Kidney (tissue), 14 donors: ENCODE measurements around the gene DYNC1LI1. TPM values are rescaled to one million over a fixed set of nuclear protein-coding genes. Genes with fewer than 3 reads are reported as not detected.

Experiments
- DNase-seq, 5 donors: peaks; one replicate each; pipeline ENCODE4 v3.0.0-alpha.2; 2013 to 2020
- FAIRE-seq: peaks from 2 replicates; lab custom pipeline; 2012; peaks lifted over from hg19 to GRCh38; lab: Jason Lieb, UNC
- H3K27ac ChIP-seq, 2 donors: one replicate each; pipeline ENCODE4 v1.7.0; 2013; ENCODE audit warnings: low read depth in 2 of 2, low read length in 2 of 2, inconsistent platforms in 1 of 2
- H3K27me3 ChIP-seq: one replicate; pipeline ENCODE4 v1.7.1; 2013; ENCODE audit warnings: low read length, inconsistent platforms; ENCODE audit not compliant: control insufficient read depth, insufficient read depth
- H3K36me3 ChIP-seq, 3 donors: one replicate each; pipeline versions ENCODE4 v1.7.0 to v1.7.1; 2013; ENCODE audit warnings: low read length in 3 of 3, control low read depth in 1 of 3, inconsistent platforms in 1 of 3; ENCODE audit not compliant: insufficient read depth in 3 of 3, control insufficient read depth in 2 of 3
- H3K4me1 ChIP-seq, 3 donors: one replicate each; pipeline versions ENCODE4 v1.7.0 to v1.7.1; 2013; ENCODE audit warnings: low read length in 3 of 3, inconsistent platforms in 1 of 3, low read depth in 1 of 3; ENCODE audit not compliant: control insufficient read depth in 2 of 3, insufficient read depth in 2 of 3
- H3K4me3 ChIP-seq, 3 donors: one replicate each; pipeline versions ENCODE4 v1.7.0 to v1.8.1; 2013; ENCODE audit warnings: low read length in 3 of 3, control low read depth in 1 of 3, inconsistent platforms in 1 of 3
- H3K9ac ChIP-seq, 3 donors: one replicate each; pipeline versions ENCODE4 v1.7.0 to v1.7.1; 2013; ENCODE audit warnings: low read length in 3 of 3, control low read depth in 1 of 3, inconsistent platforms in 1 of 3
- H3K9me3 ChIP-seq, 3 donors: one replicate each; pipeline versions ENCODE4 v1.7.0 to v1.7.1; 2013; ENCODE audit warnings: low read length in 3 of 3, control low read depth in 1 of 3, inconsistent platforms in 1 of 3; ENCODE audit not compliant: control insufficient read depth in 2 of 3, insufficient read depth in 1 of 3
- CTCF ChIP-seq: IDR thresholded peaks from 3 replicates; pipeline ENCODE4 v1.5.1; 2012; ENCODE audit warnings: mild to moderate bottlenecking, moderate library complexity, borderline replicate concordance; ENCODE audit not compliant: insufficient read depth; ENCODE audit errors: extremely low read depth
- intact Hi-C: fragments of 100-400 bp; cut with DNase I; formaldehyde crosslinking; loops from one replicate; pipeline ENCODE4 v1.11.1; 2022
- polyA plus RNA-seq: library from polyadenylated mRNA; stranded (reverse); fragments of 350-450 nt; fragmentation: Illumina TruSeq; extraction: RNeasy Lipid Tissue Mini Kit (QIAGEN cat#74804); gene quantifications from one replicate; pipeline ENCODE4 v1.2.3, GENCODE V29; 2014; ENCODE audit warnings: low read depth, low replicate concordance; ENCODE audit not compliant: insufficient read depth
- total RNA-seq: library from RNA; stranded (reverse); fragmentation: NEBNext Ultra II Directional; extraction: Animal tissue kit (Norgen Biotek cat#: 25700); gene quantifications from one replicate; pipeline ENCODE4 v1.2.1, GENCODE V29; 2021
- donor health status: control.
- donor health status: control.
- donor health status: control.
- donor health status: control.
- donor health status: control.
- donor health status: DM: yes; HTN: yes; CAD: no.
- donor health status: Normal renal cell carcinoma (clear cell type).

DYNC1LI1 gene
- total and polyA plus RNA-seq, 2 donors from 2014 or later: 24.3 to 28.2 TPM

- H3K4me3 ChIP-seq: peak within 1 kb of the TSS; percentile 90 to 98 (median 96)
- DNase-seq (peak; percentile 90 to 95 (median 93)), FAIRE-seq (no peak)
- peak within 1 kb of the TSS; percentile 73 to 94 (median 89) for H3K9ac ChIP-seq
- no peak for TF ChIP-seq CTCF
- intact Hi-C loops: no loop called here
- H3K4me1 ChIP-seq: peaks cover 0 to 3% (median 0%) of the 10 kb centered on the region in 3 donors
- no peaks in the 10 kb centered on the region for H3K9me3 ChIP-seq
- peak within 1 kb of the TSS; percentile 87 to 90 for H3K27ac ChIP-seq
- H3K27me3 ChIP-seq: no peaks in the 10 kb centered on the region
- H3K36me3 ChIP-seq: no peaks in the 10 kb centered on the region
These were observed 68.3 kb downstream of the DYNC1LI1 start, which contains the start of gene CMTM6 for GRCh38 chr3:32502118-32502945. TSS of gene CMTM6 (minus strand) at chr3:32502852. CDS start at chr3:32502745, 107 bp downstream.

GRCh38 chr3:32501783-32502117 lies 68.9 kb downstream of the DYNC1LI1 start:
- FAIRE-seq: no peak
- H3K36me3 ChIP-seq: no peaks in the 10 kb centered on the region
- peak overlapping the region in 1 of 2 donors; percentile 90 for H3K27ac ChIP-seq
- no peaks in the 10 kb centered on the region for H3K9me3 ChIP-seq
- H3K4me3 ChIP-seq: peak overlapping the region; percentile 90 to 98 (median 96)
- H3K9ac ChIP-seq: peak overlapping the region; percentile 73 to 94 (median 89)
- TF ChIP-seq CTCF: no peak
- no peak for DNase-seq
- intact Hi-C loops: no loop called here
- no peaks in the 10 kb centered on the region for H3K27me3 ChIP-seq
- H3K4me1 ChIP-seq: peaks cover 0 to 3% (median 0%) of the 10 kb centered on the region in 3 donors

GRCh38 chr3:32500880-32501782 lies 69.5 kb downstream of the DYNC1LI1 start:
- peak overlapping the region in 1 of 2 donors; percentile 90 for H3K27ac ChIP-seq
- H3K4me1 ChIP-seq: peaks cover 0 to 3% (median 0%) of the 10 kb centered on the region in 3 donors
- H3K9me3 ChIP-seq: no peaks in the 10 kb centered on the region
- TF ChIP-seq CTCF: no peak
- H3K9ac ChIP-seq: peak overlapping the region in 1 of 3 donors; percentile 89
- H3K36me3 ChIP-seq: no peaks in the 10 kb centered on the region
- intact Hi-C loops: no loop called here
- peak overlapping the region; percentile 90 to 98 (median 96) for H3K4me3 ChIP-seq
- DNase-seq (peak in 1 of 5 donors; percentile 10), FAIRE-seq (no peak)
- no peaks in the 10 kb centered on the region for H3K27me3 ChIP-seq
